Hepatocyte (in vitro differentiated cells): ENCODE measurements around the gene CRB1.

Experiments used
- CTCF ChIP-seq: fragments of 200-600 bp; sonication (generic); IDR thresholded peaks from 2 replicates; pipeline ENCODE4 v1.5.1; 2016; ENCODE audit warnings: antibody characterized with exemption, mild to moderate bottlenecking; ENCODE audit not compliant: poor library complexity
- EZH2 ChIP-seq: fragments of 200-600 bp; sonication (generic); IDR thresholded peaks from 2 replicates; pipeline ENCODE4 v1.6.1; 2016; ENCODE audit warnings: antibody characterized with exemption, mild to moderate bottlenecking, borderline replicate concordance
- EZH2phosphoT487 ChIP-seq: fragments of 200-600 bp; sonication (generic); IDR thresholded peaks from one replicate; pipeline ENCODE4 v1.6.1; 2018; ENCODE audit warnings: antibody characterized with exemption, mild to moderate bottlenecking, low read depth, moderate library complexity; ENCODE audit not compliant: unreplicated experiment, severe bottlenecking

- no peak for TF ChIP-seq CTCF
- TF ChIP-seq EZH2phosphoT487: no peak
- no peak for TF ChIP-seq EZH2
Observed at GRCh38 chr1:197394831-197395608, 127.0 kb downstream of the CRB1 start.
